Activated B cell treated with CpG ODN at 0.5 μM for 24 hours (primary cell): ENCODE measurements around the gene KLHL22. TPM values are rescaled to one million over a fixed set of nuclear protein-coding genes. Genes with fewer than 3 reads are reported as not detected.

ENCODE experiments used
- ATAC-seq: fragments of 200-7000 bp; cut with Tn5 transposase; one replicate; pipeline ENCODE4 v1.10.0; 2021; ENCODE audit warnings: low read depth, mild to moderate bottlenecking, moderate library complexity
- CTCF ChIA-PET: fragments of 350-600 bp; sonication (Branson Sonifier 250); formaldehyde crosslinking; loops from one replicate; lab custom pipeline; 2021; ENCODE audit warnings: antibody characterized with exemption; lab: Charles Lee
- POLR2A ChIA-PET: fragments of 350-600 bp; sonication (Branson Sonifier 250); formaldehyde crosslinking; loops from one replicate; lab custom pipeline; 2021; ENCODE audit warnings: antibody characterized with exemption; lab: Charles Lee
- DNase-seq: peaks from one replicate; pipeline ENCODE4 v3.0.0; 2022
- H3K27ac Mint-ChIP-seq: one replicate; pipeline ENCODE4 v1.8.0; 2020; ENCODE audit warnings: mixed read lengths
- H3K27me3 Mint-ChIP-seq: one replicate; pipeline ENCODE4 v1.8.0; 2021; ENCODE audit warnings: mixed read lengths
- H3K36me3 Mint-ChIP-seq: one replicate; pipeline ENCODE4 v1.8.0; 2021; ENCODE audit warnings: low read depth, mixed read lengths
- H3K4me1 Mint-ChIP-seq: one replicate; pipeline ENCODE4 v1.8.0; 2021; ENCODE audit warnings: mixed read lengths
- H3K4me3 Mint-ChIP-seq: one replicate; pipeline ENCODE4 v1.8.0; 2020; ENCODE audit warnings: mild to moderate bottlenecking, mixed read lengths
- H3K9me3 Mint-ChIP-seq: one replicate; pipeline ENCODE4 v1.8.0; 2020; ENCODE audit warnings: mixed read lengths
- intact Hi-C: fragments of 100-400 bp; cut with micrococcal nuclease; formaldehyde crosslinking; loops from one replicate; pipeline ENCODE4 v1.15.1; 2024
- total RNA-seq: library from RNA; stranded (reverse); gene quantifications from 2 replicates; pipeline ENCODE4 v1.2.3, GENCODE V29; 2022
- TF ChIP-seq, protein P1 (sequence below): fragments of 200-600 bp; IDR thresholded peaks from one replicate; pipeline ENCODE4 v1.8.0; 2022; ENCODE audit warnings: antibody characterized with exemption, mild to moderate bottlenecking

KLHL22 gene
- total RNA-seq, 1 donor from 2014 or later = 26.1 TPM

DNA sequence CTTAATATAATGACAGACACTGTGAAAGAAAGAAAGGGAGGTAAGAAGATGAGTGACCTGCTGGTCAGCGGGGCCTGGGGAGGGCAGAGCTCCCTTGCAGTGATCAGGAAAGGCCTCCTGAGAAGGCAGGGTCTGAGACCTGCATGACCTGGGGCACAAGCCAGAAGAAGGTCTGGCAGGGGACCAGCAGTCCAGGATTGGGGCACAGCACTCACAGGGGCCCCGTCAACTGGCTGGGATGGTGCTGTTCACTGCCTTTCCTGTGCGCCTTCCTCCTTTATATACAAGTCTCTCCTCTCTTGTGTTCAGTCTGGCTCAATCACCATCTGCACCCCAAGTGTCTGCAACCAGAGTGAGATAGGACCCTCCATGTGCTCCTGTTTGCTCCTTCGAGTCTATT, 35.7 kb downstream of the KLHL22 start:
- TF ChIP-seq, protein P1, sequence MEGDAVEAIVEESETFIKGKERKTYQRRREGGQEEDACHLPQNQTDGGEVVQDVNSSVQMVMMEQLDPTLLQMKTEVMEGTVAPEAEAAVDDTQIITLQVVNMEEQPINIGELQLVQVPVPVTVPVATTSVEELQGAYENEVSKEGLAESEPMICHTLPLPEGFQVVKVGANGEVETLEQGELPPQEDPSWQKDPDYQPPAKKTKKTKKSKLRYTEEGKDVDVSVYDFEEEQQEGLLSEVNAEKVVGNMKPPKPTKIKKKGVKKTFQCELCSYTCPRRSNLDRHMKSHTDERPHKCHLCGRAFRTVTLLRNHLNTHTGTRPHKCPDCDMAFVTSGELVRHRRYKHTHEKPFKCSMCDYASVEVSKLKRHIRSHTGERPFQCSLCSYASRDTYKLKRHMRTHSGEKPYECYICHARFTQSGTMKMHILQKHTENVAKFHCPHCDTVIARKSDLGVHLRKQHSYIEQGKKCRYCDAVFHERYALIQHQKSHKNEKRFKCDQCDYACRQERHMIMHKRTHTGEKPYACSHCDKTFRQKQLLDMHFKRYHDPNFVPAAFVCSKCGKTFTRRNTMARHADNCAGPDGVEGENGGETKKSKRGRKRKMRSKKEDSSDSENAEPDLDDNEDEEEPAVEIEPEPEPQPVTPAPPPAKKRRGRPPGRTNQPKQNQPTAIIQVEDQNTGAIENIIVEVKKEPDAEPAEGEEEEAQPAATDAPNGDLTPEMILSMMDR = no peak
- ChIA-PET CTCF (no interaction called here), POLR2A (no interaction called here)
- H3K27ac Mint-ChIP-seq = no peak overlapping the region
- H3K4me3 Mint-ChIP-seq = no peak overlapping the region
- no peak for ATAC-seq
- intact Hi-C loops = no loop called here
- H3K4me1 Mint-ChIP-seq = peaks cover 47% of the 10 kb centered on the region
- DNase-seq = no peak
- H3K36me3 Mint-ChIP-seq = peaks cover 28% of the 10 kb centered on the region
- H3K27me3 Mint-ChIP-seq = no peaks in the 10 kb centered on the region
- no peaks in the 10 kb centered on the region for H3K9me3 Mint-ChIP-seq

DNA sequence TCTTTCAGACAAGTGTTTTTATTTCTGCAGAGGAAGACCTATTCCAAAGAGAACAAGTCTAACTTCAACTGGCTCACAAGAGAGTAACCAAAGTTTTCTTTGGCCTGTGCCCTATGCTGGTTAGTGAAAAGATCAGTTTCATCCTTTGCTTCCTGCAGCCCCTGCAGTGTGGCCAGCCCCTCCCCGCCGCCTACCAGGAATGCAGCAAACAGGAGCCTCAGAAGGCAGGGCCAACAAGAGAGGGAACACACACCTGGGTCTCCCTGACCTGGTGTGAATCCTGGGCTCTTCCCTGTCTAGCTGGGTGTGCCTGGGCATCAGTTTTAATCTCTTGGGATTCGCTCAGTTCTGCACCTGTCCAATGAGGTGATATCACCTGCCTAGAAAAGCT, 36.4 kb downstream of the KLHL22 start:
- ChIA-PET CTCF (no interaction called here), POLR2A (no interaction called here)
- DNase-seq (no peak), ATAC-seq (no peak)
- peaks cover 39% of the 10 kb centered on the region for H3K4me1 Mint-ChIP-seq
- no peak overlapping the region for H3K27ac Mint-ChIP-seq
- H3K9me3 Mint-ChIP-seq = no peaks in the 10 kb centered on the region
- TF ChIP-seq, protein P1 = no peak
- no peaks in the 10 kb centered on the region for H3K27me3 Mint-ChIP-seq
- intact Hi-C loops = no loop called here
- H3K36me3 Mint-ChIP-seq = peaks cover 30% of the 10 kb centered on the region
- no peak overlapping the region for H3K4me3 Mint-ChIP-seq

DNA sequence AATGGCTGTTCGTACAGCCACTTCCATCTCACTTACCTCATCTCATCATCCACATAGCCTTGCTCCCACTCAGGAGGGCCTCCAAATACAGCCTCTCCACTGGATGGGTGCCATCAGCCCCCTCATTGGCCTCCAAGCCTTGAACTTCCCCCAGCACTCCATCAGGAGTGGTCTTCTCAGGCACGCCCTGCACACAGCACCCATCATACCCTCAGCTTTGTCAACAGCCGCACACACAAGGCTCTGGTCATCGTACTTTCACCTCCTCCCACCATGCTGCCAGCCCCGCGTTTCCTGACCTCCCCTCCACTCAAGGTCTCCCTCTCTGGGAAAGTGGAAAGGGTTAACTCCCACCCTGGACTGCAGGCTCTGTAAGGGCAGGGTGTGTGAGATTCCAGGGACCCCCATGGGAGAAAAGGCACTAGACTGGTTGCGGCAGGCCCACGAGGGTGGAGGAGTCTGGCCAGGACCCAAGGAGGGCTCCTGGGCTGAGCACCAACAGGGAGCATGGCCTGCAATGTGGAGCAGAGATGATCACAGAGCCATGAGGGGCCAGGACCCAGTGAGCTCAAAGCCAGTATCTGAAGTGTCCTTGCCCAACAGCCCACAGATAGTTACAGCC, 37.0 kb downstream of the KLHL22 start:
- Mint-ChIP-seq H3K4me1 (peaks cover 34% of the 10 kb centered on the region), H3K27ac (no peak overlapping the region), H3K36me3 (peaks cover 30% of the 10 kb centered on the region), H3K4me3 (no peak overlapping the region), H3K27me3 (no peaks in the 10 kb centered on the region), H3K9me3 (no peaks in the 10 kb centered on the region)
- DNase-seq (no peak), ATAC-seq (no peak)
- CTCF ChIA-PET = no interaction called here
- POLR2A ChIA-PET = no interaction called here
- intact Hi-C loops = no loop called here
- TF ChIP-seq, protein P1 = no peak

DNA sequence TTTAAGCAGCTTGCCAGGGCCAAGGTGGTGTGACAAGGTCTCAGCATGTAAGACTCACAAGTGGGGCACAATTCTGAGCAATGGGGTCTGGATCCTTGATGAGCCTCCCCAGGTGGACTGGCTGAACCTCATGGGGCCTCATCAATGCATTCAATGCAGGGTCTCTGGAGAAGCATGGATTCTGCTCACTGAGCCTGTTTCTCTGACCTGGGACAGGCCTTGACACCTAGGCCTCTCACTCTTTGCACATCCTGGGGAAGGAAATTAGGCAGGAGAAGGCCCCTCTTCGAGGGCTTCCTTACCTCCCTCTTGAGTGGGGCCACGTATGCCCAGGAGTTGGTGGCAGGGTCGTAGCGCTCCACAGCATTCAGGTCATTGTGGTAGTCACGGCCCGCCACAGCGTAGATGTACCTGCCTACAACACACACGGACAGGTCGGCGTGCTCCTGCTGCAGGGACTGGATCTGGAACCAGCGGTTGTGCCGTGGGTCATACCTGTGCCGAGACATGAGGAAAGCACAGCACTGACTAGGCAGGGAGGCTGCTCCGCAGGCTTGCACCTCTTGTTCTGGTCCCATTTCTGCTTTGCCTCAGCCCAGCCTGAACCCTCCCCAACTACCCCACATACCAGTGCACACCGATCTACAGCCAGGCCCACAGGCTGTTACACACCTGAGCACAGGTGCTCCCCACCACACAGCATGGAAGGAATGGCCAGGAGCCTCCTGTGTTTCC, 37.9 kb downstream of the KLHL22 start:
- no peak overlapping the region for H3K27ac Mint-ChIP-seq

DNA sequence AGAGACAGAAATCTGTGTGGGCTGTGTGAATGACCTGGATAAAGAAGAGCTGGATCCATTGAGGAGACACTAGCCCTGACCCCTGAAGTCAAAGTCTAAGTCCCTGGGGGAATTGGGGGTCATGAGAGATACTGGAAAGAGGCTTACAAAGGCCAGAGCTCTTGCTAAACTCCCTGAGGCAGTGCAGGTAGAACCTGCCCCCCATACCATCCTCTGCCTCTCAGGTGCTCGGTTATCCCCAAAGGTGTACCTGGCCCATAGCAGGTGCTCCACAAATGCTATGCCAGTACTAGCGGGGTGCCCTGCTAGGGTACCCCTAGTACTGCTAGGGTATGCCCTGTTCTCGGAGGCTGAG, 38.9 kb downstream of the KLHL22 start:
- Mint-ChIP-seq H3K9me3 (no peaks in the 10 kb centered on the region), H3K4me1 (peaks cover 20% of the 10 kb centered on the region), H3K36me3 (peaks cover 40% of the 10 kb centered on the region), H3K27me3 (no peaks in the 10 kb centered on the region), H3K4me3 (no peak overlapping the region), H3K27ac (no peak overlapping the region)
- DNase-seq = no peak
- ChIA-PET POLR2A (interaction anchor here (0.7 to 0.9 kb wide), 2 partner anchors 13 to 39 kb away, joined by 3 to 6 read pairs; no protein-coding TSS in a partner anchor), CTCF (interaction anchor here (0.6 to 4.1 kb wide), 10 partner anchors 10 to 564 kb away, joined by 3 to 68 read pairs (median 4); no protein-coding TSS in a partner anchor)
- TF ChIP-seq, protein P1 = no peak
- intact Hi-C loops = loop anchor here (1.0 kb wide), 5 partner anchors 8 to 299 kb away; no protein-coding TSS in a partner anchor
- ATAC-seq = no peak

More for the DNA sequence above, 37.9 kb downstream of the KLHL22 start:
- H3K4me3 Mint-ChIP-seq = no peak overlapping the region
- TF ChIP-seq, protein P1 = no peak
- no peaks in the 10 kb centered on the region for H3K27me3 Mint-ChIP-seq
- DNase-seq = no peak
- intact Hi-C loops = no loop called here
- ChIA-PET CTCF (interaction anchor here (4.1 kb wide), 1 partner anchor 40 kb away, joined by 68 read pairs; no protein-coding TSS in a partner anchor), POLR2A (no interaction called here)
- peaks cover 25% of the 10 kb centered on the region for H3K4me1 Mint-ChIP-seq
- ATAC-seq = no peak
- H3K9me3 Mint-ChIP-seq = no peaks in the 10 kb centered on the region
- peaks cover 33% of the 10 kb centered on the region for H3K36me3 Mint-ChIP-seq
